GM12878 (cell line): Measurements from ENCODE around the gene PCDHGA7. TPM values are rescaled to one million over a fixed set of nuclear protein-coding genes. Genes with fewer than 3 reads are reported as not detected.

ENCODE experiments used
- ATAC-seq: fragments of 200-7000 bp; cut with Tn5 transposase; 3 replicates; pipeline ENCODE4 v1.9.1; 2020; ENCODE audit warnings: mild to moderate bottlenecking, moderate library complexity
- BruUV-seq: library from RNA; stranded (reverse); fragments of 400-500 nt; replicated peaks from 2 replicates; lab custom pipeline; 2021; lab: Mats Ljungman, UMichigan
- CTCF ChIA-PET: fragments of 300-600 bp; sonication (Branson Sonifier 250); formaldehyde crosslinking; extraction: SDS; loops from one replicate; lab custom pipeline; 2021; ENCODE audit warnings: inconsistent platforms; lab: Yijun Ruan, JAX
- POLR2A ChIA-PET: fragments of 350-600 bp; formaldehyde crosslinking; extraction: SDS; loops from one replicate; lab custom pipeline; 2021; ENCODE audit warnings: inconsistent platforms; lab: Charles Lee
- RAD21 ChIA-PET: fragments of 300-600 bp; sonication (Branson Sonifier 250); formaldehyde crosslinking; loops from one replicate; lab custom pipeline; 2023; ENCODE audit warnings: antibody characterized with exemption; ENCODE audit not compliant: unreplicated experiment; lab: Charles Lee
- SMC1A ChIA-PET: fragments of 300-600 bp; sonication (Branson Sonifier 250); formaldehyde crosslinking; loops from one replicate; lab custom pipeline; 2023; ENCODE audit not compliant: unreplicated experiment, uncharacterized antibody; lab: Charles Lee
- DNase-seq: peaks from one replicate; pipeline ENCODE4 v3.0.0-alpha.2; 2011; ENCODE audit warnings: low read depth, low spot score
- FAIRE-seq: peaks from 3 replicates; lab custom pipeline; 2011; peaks lifted over from hg19 to GRCh38; lab: Jason Lieb, UNC
- H2AFZ ChIP-seq: 2 replicates; pipeline ENCODE4 v1.6.0; 2011; ENCODE audit warnings: low read depth, low read length, control low read depth; ENCODE audit not compliant: control insufficient read depth
- H3K27ac ChIP-seq: 2 replicates; pipeline ENCODE4 v1.5.1; 2011; ENCODE audit warnings: control low read depth; ENCODE audit not compliant: control insufficient read depth, insufficient read depth
- H3K27me3 ChIP-seq, 2 experiments: replicated peaks in 1 of 2; 2 replicates each; pipeline versions ENCODE4 v1.6.0 to v1.6.1; 2011; ENCODE audit warnings: low read length in 1 of 2; ENCODE audit not compliant: control insufficient read depth in 2 of 2, insufficient read depth in 2 of 2
- H3K36me3 ChIP-seq, 2 experiments: 2 replicates each; pipeline ENCODE4 v1.5.1; 2011; ENCODE audit warnings: low read length in 1 of 2; ENCODE audit not compliant: control insufficient read depth in 2 of 2, insufficient read depth in 2 of 2
- H3K4me1 ChIP-seq: 2 replicates; pipeline ENCODE4 v1.6.1; 2011; ENCODE audit warnings: mild to moderate bottlenecking, low read length, moderate library complexity, mixed read lengths; ENCODE audit not compliant: control insufficient read depth, insufficient read depth
- H3K4me2 ChIP-seq: 2 replicates; pipeline ENCODE4 v1.6.0; 2011; ENCODE audit warnings: control low read depth; ENCODE audit not compliant: control insufficient read depth, insufficient read depth
- H3K4me3 ChIP-seq: fragments of 200-600 bp; sonication (generic); 2 replicates; pipeline ENCODE4 v1.5.1; 2016
- H3K79me2 ChIP-seq: 2 replicates; pipeline ENCODE4 v1.6.0; 2011; ENCODE audit warnings: low read length; ENCODE audit not compliant: control insufficient read depth, insufficient read depth
- H3K9ac ChIP-seq: 2 replicates; pipeline ENCODE4 v1.8.0; 2011; ENCODE audit warnings: low read length, control low read depth, mixed read lengths; ENCODE audit not compliant: control insufficient read depth, insufficient read depth
- H3K9me3 ChIP-seq: replicated peaks from 3 replicates; pipeline ENCODE4 v1.5.1; 2011; ENCODE audit warnings: mild to moderate bottlenecking, low read length; ENCODE audit not compliant: control insufficient read depth, insufficient read depth
- H4K20me1 ChIP-seq: 2 replicates; pipeline ENCODE4 v1.6.0; 2011; ENCODE audit not compliant: control insufficient read depth, insufficient read depth
- ASH2L ChIP-seq: fragments of 300-600, 200-600 bp; sonication (generic); IDR thresholded peaks from 2 replicates; pipeline ENCODE4 v1.6.1; 2017; ENCODE audit warnings: low read depth, mild to moderate bottlenecking, borderline replicate concordance
- ATF2 ChIP-seq: IDR thresholded peaks from 2 replicates; pipeline ENCODE4 v1.6.1; 2012; ENCODE audit warnings: low read length, inconsistent platforms
- CHD4 ChIP-seq: fragments of 200-600 bp; sonication (generic); IDR thresholded peaks from 2 replicates; pipeline ENCODE4 v1.6.1; 2016; ENCODE audit warnings: mild to moderate bottlenecking
- LARP7 ChIP-seq: fragments of 450-650 bp; IDR thresholded peaks from 2 replicates; pipeline ENCODE4 v1.6.1; 2017; ENCODE audit warnings: mild to moderate bottlenecking
- RFX5 ChIP-seq: IDR thresholded peaks from 2 replicates; pipeline ENCODE4 v1.6.1; 2011; ENCODE audit warnings: low read depth, low read length, improper control_type of control experiment
- TCF3 ChIP-seq: IDR thresholded peaks from 2 replicates; pipeline ENCODE4 v1.6.1; 2012; ENCODE audit warnings: low read depth, mild to moderate bottlenecking, low read length, borderline replicate concordance; ENCODE audit not compliant: insufficient read depth
- WGBS: methylation state at CpG from one replicate; pipeline ENCODE4 v1.1.6; 2016; ENCODE audit warnings: low lambda C conversion rate; ENCODE audit not compliant: insufficient replicate concordance, insufficient coverage; ENCODE audit errors: missing lambda C conversion rate; 5-methylcytosine and 5-hydroxymethylcytosine counted together
- in situ Hi-C: fragments of 300-500 bp; cut with MboI; formaldehyde crosslinking; loops from 9 replicates; pipeline ENCODE4 v1.14.3; 2018; ENCODE audit warnings: mixed read lengths
- intact Hi-C: fragments of 100-400 bp; cut with micrococcal nuclease; formaldehyde crosslinking; loops from one replicate; pipeline ENCODE4 v1.14.2; 2022; ENCODE audit not compliant: unreplicated experiment
- polyA plus RNA-seq, 11 experiments: library from polyadenylated mRNA; depleted of rRNA in 4 of 11; unstranded in 6 of 11; stranded (reverse) in 5 of 11; fragments of >200 nt; fragmentation: Nextera tagmentation in 4 of 11; fragmentation: Illumina TruSeq in 1 of 11; extraction: Ambion mirVana in 4 of 11; extraction: Trizol in 1 of 11; gene quantifications; 1 replicate in 1 of 11; 2 replicates in 10 of 11; pipeline versions ENCODE4 v1.2.1 to v1.2.3, GENCODE V29; 2011 to 2016; ENCODE audit warnings: inconsistent platforms in 2 of 11, missing spikeins in 2 of 11, low read depth in 1 of 11
- total RNA-seq, 4 experiments: library from RNA; depleted of rRNA in 3 of 4; stranded (reverse); fragments of >200 nt in 3 of 4; fragmentation: Illumina TruSeq in 1 of 4; extraction: Trizol in 1 of 4; gene quantifications; 2 replicates each; pipeline versions ENCODE4 v1.2.1 to v1.2.3, GENCODE V29; 2013 to 2021

The PCDHGA7 gene
- total and polyA plus RNA-seq, 10 of the 15 experiments (the other 5 are each of a cell fraction or from before 2014, with no cell fraction given) = 0.01 to 0.18 (median 0.08) TPM; not detected in 3

GRCh38 chr5:141398608-141399007, 16.1 kb downstream of the PCDHGA7 start:
- H3K36me3 ChIP-seq = no peaks in the 10 kb centered on the region
- FAIRE-seq = no peak
- H3K9me3 ChIP-seq = peaks cover 18% of the 10 kb centered on the region; the same call in 2 of the 3 replicates
- H4K20me1 ChIP-seq = no peaks in the 10 kb centered on the region
- no peak overlapping the region for H3K4me3 ChIP-seq
- H3K27me3 ChIP-seq = no peaks in the 10 kb centered on the region
- H2AFZ ChIP-seq = no peak overlapping the region
- 83% methylated on average over 15 of the region's 15 CpGs for WGBS
- ChIA-PET POLR2A (no interaction called here), RAD21 (interaction anchor here (1.4 kb wide), 1 partner anchor 14 kb away, joined by 4 read pairs; the partner anchor contains the start of gene PCDHGA10), CTCF (interaction anchor here (0.9 to 1.7 kb wide), 3 partner anchors 14 to 136 kb away, joined by 3 to 8 read pairs (median 3); partner anchors contain the start of gene PCDHGA10), SMC1A (no interaction called here)
- no peak for DNase-seq
- no peak overlapping the region for H3K4me2 ChIP-seq
- TF ChIP-seq ASH2L (no peak), ATF2 (no peak), CHD4 (no peak), RFX5 (no peak)
- no peak overlapping the region for H3K9ac ChIP-seq
- BruUV-seq = no TSS peak
- in situ Hi-C loops = no loop called here
- no peaks in the 10 kb centered on the region for H3K79me2 ChIP-seq
- no peak for ATAC-seq
- no peaks in the 10 kb centered on the region for H3K4me1 ChIP-seq
- H3K27ac ChIP-seq = no peak overlapping the region
- intact Hi-C loops = no loop called here

- DNase-seq = no peak
- ATAC-seq = no peak
- no peak for FAIRE-seq
- Histone ChIP-seq H2AFZ (no peak overlapping the region), H3K4me3 (no peak overlapping the region), H3K36me3 (no peaks in the 10 kb centered on the region), H3K27me3 (no peaks in the 10 kb centered on the region), H3K4me2 (no peak overlapping the region), H3K4me1 (no peaks in the 10 kb centered on the region), H3K27ac (no peak overlapping the region), H3K9ac (no peak overlapping the region), H3K9me3 (peaks cover 18% of the 10 kb centered on the region; the same call in 2 of the 3 replicates), H4K20me1 (no peaks in the 10 kb centered on the region), H3K79me2 (no peaks in the 10 kb centered on the region)
- no TSS peak for BruUV-seq
- SMC1A ChIA-PET = no interaction called here
- in situ Hi-C loops (no loop called here), intact Hi-C loops (no loop called here)
- no peak for TF ChIP-seq TCF3
- TF ChIP-seq LARP7 = no peak
- 88% methylated on average over 47 of the region's 61 CpGs for WGBS
- POLR2A ChIA-PET = no interaction called here
- RAD21 ChIA-PET = no interaction called here
- CTCF ChIA-PET = interaction anchor here (1.0 kb wide), 2 partner anchors 12 to 29 kb away, joined by 4 read pairs; partner anchors contain the start of genes PCDHGB3 and PCDHGB4
These were observed 17.2 kb downstream of the PCDHGA7 start for GRCh38 chr5:141399555-141400258.
